Gastroesophageal sphincter (tissue), 3 donors: Measurements from ENCODE around the gene MYH11.
"Not testable (repeated sequence)": the region's sequence is repeated elsewhere in the genome, so short reads cannot be mapped to it uniquely, and the experiment has no call there.

ENCODE experiments used
- EP300 ChIP-seq: sonication (generic); formaldehyde crosslinking; IDR thresholded peaks from one replicate; pipeline ENCODE4 v1.6.1; 2017; ENCODE audit warnings: antibody characterized with exemption, mild to moderate bottlenecking
- POLR2A ChIP-seq, 2 donors: fragments of 450-650 bp; IDR thresholded peaks; one replicate each; pipeline ENCODE4 v1.6.1; 2017; ENCODE audit warnings: antibody characterized with exemption in 2 of 2, mild to moderate bottlenecking in 2 of 2, moderate library complexity in 1 of 2
- POLR2AphosphoS5 ChIP-seq: sonication (generic); formaldehyde crosslinking; IDR thresholded peaks from one replicate; pipeline ENCODE4 v1.6.1; 2017; ENCODE audit warnings: antibody characterized with exemption
- TF ChIP-seq, protein P1 (sequence below), 4 experiments: fragments of 200-600 bp in 2 of 4; fragments of 450-650 bp in 2 of 4; sonication (generic) in 1 of 4; IDR thresholded peaks; one replicate each; pipeline ENCODE4 v1.5.1; 2017 to 2019; ENCODE audit warnings: antibody characterized with exemption in 4 of 4, mild to moderate bottlenecking in 2 of 4, moderate library complexity in 2 of 4

GRCh38 chr16:15655561-15655960 lies 201.3 kb downstream of the MYH11 start:
- TF ChIP-seq POLR2A (IDR thresholded peaks at IDR 0.05); EP300; POLR2AphosphoS5: not testable (repeated sequence)
- TF ChIP-seq, protein P1, sequence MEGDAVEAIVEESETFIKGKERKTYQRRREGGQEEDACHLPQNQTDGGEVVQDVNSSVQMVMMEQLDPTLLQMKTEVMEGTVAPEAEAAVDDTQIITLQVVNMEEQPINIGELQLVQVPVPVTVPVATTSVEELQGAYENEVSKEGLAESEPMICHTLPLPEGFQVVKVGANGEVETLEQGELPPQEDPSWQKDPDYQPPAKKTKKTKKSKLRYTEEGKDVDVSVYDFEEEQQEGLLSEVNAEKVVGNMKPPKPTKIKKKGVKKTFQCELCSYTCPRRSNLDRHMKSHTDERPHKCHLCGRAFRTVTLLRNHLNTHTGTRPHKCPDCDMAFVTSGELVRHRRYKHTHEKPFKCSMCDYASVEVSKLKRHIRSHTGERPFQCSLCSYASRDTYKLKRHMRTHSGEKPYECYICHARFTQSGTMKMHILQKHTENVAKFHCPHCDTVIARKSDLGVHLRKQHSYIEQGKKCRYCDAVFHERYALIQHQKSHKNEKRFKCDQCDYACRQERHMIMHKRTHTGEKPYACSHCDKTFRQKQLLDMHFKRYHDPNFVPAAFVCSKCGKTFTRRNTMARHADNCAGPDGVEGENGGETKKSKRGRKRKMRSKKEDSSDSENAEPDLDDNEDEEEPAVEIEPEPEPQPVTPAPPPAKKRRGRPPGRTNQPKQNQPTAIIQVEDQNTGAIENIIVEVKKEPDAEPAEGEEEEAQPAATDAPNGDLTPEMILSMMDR (IDR thresholded peaks at IDR 0.05), result not testable (repeated sequence)
